Stimulated activated CD4-positive, alpha-beta T cell treated with anti-CD3 and anti-CD28 coated beads, Interleukin-4, amount 100 ng/mL, for 24 hours (primary cell): ENCODE results near the gene SNTN.
"Not testable (repeated sequence)": the region's sequence is repeated elsewhere in the genome, so short reads cannot be mapped to it uniquely, and the experiment has no call there.

Experiments used
- DNase-seq: peaks from one replicate; pipeline ENCODE4 v3.0.0-alpha.2; 2020

SNTN gene

GRCh38 chr3:63652066-63652725 is at the start of gene SNTN:
Gene SNTN, plus strand, starts transcription at chr3:63652675. Its CDS starts 13 bp downstream, at chr3:63652688.
- DNase-seq, result no peak

GRCh38 chr3:63607716-63608115 is 44.8 kb upstream of the SNTN start:
- DNase-seq, result no peak

GRCh38 chr3:63609408-63609807 is 43.1 kb upstream of the SNTN start:
- no peak for DNase-seq

GRCh38 chr3:63609834-63610233 is 42.6 kb upstream of the SNTN start:
- DNase-seq, result no peak

- DNase-seq, result no peak
These were observed 41.1 kb upstream of the SNTN start for GRCh38 chr3:63611382-63611781.

- no peak for DNase-seq
These were observed 38.9 kb upstream of the SNTN start for GRCh38 chr3:63613561-63613960.

- DNase-seq, result no peak
These were observed 35.1 kb upstream of the SNTN start for GRCh38 chr3:63617391-63617790.

GRCh38 chr3:63624941-63625560 is 27.4 kb upstream of the SNTN start:
- no peak for DNase-seq

- DNase-seq, result no peak
These were observed 20.8 kb upstream of the SNTN start for GRCh38 chr3:63631670-63632069.

- DNase-seq, result no peak
These were observed 17.3 kb upstream of the SNTN start for GRCh38 chr3:63635186-63635585.

- no peak for DNase-seq
These were observed 12.7 kb upstream of the SNTN start for GRCh38 chr3:63639806-63640205.

- no peak for DNase-seq
These were observed 10.0 kb upstream of the SNTN start for GRCh38 chr3:63642488-63642887.

- DNase-seq, result no peak
These were observed 8.2 kb upstream of the SNTN start for GRCh38 chr3:63644212-63644797.

GRCh38 chr3:63644928-63645781 is 7.3 kb upstream of the SNTN start:
- not testable (repeated sequence) for DNase-seq

- no peak for DNase-seq
These were observed 1.7 kb downstream of the SNTN start for GRCh38 chr3:63654211-63654610.

- no peak for DNase-seq
These were observed 2.5 kb downstream of the SNTN start for GRCh38 chr3:63654931-63655330.

GRCh38 chr3:63655519-63655918 is 3.0 kb downstream of the SNTN start:
- no peak for DNase-seq

- no peak for DNase-seq
These were observed 4.3 kb downstream of the SNTN start for GRCh38 chr3:63656786-63657185.

GRCh38 chr3:63661242-63661641 is 8.8 kb downstream of the SNTN start:
- no peak for DNase-seq

GRCh38 chr3:63662011-63662410 is 9.5 kb downstream of the SNTN start:
- DNase-seq, result no peak

GRCh38 chr3:63662500-63662899 is 10.0 kb downstream of the SNTN start:
- DNase-seq, result no peak

- DNase-seq, result no peak
These were observed 18.1 kb downstream of the SNTN start for GRCh38 chr3:63670544-63670943.

GRCh38 chr3:63673111-63673510 is 20.6 kb downstream of the SNTN start:
- no peak for DNase-seq

- DNase-seq, result no peak
These were observed 22.1 kb downstream of the SNTN start for GRCh38 chr3:63674586-63674985.
